ENCODE measurements around the gene FGF2.
A peak's percentile ranks its signal among the peaks of the same experiment; 100 is the strongest.
"Not testable (repeated sequence)": the region's sequence is repeated elsewhere in the genome, so short reads cannot be mapped to it uniquely, and the experiment has no call there.

Gene FGF2

DNA sequence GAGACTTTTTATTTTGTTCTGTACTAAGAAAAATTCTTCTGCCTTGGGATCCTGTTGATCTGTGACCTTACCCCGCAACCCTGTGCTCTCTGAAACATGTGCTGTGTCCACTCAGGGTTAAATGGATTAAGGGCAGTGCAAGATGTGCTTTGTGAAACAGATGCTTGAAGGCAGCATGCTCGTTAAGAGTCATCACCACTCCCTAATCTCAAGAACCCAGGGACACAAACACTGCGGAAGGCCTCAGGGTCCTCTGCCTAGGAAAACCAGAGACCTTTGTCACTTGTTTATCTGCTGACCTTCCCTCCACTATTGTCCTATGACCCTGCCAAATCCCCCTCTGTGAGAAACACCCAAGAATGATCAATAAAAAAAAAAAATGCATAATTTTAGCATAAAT, 13.8 kb upstream of the FGF2 start:
- not testable (repeated sequence) for DNase-seq (ENCODE audit: low read depth)

DNA sequence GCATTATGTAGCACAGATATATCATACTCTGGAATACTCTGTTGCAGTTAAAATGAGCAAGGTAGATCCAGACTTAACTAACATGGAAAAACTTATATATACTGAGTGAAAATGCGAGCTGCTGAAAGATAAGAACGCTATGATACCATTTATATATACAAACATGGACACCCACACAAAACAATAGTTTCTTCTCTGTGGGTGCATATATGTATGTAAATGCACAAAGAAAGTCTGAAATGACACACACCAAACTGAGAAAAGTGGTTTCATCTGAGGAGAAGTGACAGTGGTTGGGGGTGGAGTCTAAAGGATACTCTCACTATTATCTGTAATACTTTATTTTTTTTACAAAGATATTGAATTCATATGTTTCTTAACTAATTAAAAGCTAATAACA, 12.2 kb upstream of the FGF2 start:
- no peak for DNase-seq (ENCODE audit: low read depth)

- no peak for DNase-seq (ENCODE audit: low read depth)
Observed at GRCh38 chr4:122815248-122815647, 11.4 kb upstream of the FGF2 start.

- no peak for DNase-seq (ENCODE audit: low read depth)
Observed at GRCh38 chr4:122816476-122816875, 10.2 kb upstream of the FGF2 start.

DNA sequence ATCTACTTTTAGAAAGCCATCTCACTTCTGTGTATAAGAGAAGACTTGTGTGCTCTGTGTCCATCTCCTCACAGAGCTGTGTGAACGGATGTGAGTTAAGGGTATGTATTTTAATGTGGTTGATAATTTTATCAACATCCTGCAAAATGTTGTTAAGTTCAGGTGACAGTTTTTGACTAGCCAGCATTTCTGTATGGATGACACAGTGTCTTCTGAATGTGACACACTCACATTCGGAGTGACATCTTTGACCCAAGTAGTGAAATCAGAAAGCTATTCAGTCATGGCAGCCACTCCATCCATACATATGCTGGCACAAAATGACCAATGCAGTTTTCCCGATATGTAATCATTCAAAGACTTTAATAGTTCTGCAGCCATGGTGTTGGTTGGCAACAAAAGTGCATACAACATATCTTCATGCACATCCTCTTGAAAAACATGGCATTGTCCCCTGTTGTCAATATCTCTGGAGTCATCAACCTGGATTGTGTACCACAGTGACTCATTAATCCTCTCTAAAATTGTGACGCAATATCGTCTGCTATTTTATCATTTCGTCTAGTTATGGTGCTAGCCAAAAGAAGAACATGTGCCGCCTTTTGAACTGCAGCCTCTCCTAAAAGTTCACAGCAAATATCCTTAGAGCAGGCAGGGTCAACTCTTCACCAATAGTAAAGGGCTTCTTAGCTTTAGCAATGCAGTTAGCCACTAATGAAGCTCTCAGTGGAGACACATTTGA, 6.8 kb upstream of the FGF2 start:
- peak; percentile 62 for DNase-seq (ENCODE audit: low read depth)

DNA sequence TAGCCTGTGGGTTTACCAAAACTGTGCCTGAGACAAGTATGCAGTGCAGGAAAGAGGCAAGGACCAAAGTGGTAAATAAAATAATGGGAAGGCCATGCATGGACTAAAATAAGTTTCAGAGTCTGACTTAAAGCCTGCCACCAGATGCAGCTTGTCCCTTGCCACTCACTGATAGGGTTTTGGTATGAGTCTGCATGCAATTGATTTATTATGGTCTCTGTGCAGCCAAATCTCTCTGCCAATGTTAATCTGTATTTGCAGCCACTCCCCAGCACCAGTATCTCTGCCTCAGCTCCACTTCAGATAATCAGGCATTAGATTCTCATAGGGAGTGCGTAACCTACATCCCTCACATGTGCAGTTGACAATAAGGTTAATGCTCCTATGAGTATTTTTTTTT, 5.5 kb upstream of the FGF2 start:
- no peak for DNase-seq (ENCODE audit: low read depth)

DNA sequence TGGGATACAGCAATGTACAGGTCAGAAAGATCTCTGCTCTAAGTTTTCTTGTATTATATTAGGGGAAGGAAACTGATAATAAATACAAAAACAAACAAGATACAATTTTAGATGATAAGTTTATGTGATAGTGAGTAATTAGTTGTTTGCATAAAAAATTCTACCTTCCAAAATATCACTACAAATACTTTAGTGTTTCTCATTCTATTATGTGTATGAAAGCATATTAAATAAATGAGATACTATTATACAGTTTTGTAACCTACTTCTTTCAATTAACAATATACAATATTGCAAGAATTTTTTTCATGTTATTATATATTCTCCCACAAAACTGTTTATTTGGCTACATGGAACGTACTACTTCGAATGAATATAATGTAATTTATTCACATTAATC, 4.2 kb upstream of the FGF2 start:
- DNase-seq (ENCODE audit: low read depth): no peak

- no peak for DNase-seq (ENCODE audit: low read depth)
Observed at GRCh38 chr4:122823476-122823875, 3.2 kb upstream of the FGF2 start.

DNA sequence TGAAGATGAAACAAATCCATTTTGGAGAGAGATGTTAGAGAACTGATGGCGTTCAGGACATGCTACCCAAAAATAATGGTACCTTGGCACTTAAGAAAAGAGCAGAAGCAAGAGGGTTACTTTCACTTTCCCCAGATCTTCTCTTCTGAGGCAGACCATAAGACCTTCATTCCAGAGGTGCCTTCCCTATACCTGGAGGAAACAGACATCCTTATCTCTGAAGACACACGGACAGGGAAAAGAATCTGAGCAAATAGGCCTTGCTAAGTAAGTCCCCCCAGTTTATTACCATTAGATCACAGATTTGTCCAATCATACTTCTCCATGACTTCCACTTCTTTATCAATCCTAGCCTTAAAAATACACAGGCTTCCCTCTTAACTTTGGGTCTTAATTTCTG, 2.0 kb upstream of the FGF2 start:
- DNase-seq (ENCODE audit: low read depth): no peak

GRCh38 chr4:122826079-122826527, 528 bp upstream of the FGF2 start:
- DNase-seq (ENCODE audit: low read depth): no peak

DNA sequence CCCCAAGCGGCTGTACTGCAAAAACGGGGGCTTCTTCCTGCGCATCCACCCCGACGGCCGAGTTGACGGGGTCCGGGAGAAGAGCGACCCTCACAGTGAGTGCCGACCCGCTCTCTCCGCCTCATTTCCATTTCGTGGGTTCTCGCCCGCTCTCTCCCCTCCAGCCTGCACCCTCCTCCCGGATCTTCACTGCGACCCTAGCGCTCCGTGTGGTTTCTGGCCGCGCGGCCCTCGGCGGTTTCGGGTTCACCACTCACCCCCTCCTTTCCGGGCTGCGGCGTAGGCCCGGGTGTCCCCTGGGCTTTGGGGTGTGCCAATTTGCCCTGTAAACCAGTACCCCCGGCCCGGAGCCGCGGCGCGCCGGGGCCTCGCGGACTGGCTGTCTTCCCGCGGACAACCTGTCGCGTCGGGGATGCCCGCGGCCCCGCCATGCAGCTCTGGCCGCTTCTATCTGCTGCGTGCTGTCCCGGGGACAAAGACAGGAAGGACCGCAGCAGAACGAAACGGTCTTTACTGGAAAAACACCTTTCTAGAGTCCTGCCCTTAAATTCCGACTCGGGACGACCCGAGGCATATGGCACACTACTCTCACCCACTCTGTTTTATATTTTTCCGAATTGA, 737 bp downstream of the FGF2 start:
- peak; percentile 51 for DNase-seq (ENCODE audit: low read depth)

GRCh38 chr4:122827879-122828601, 1.4 kb downstream of the FGF2 start:
- DNase-seq (ENCODE audit: low read depth): peak; percentile 61

GRCh38 chr4:122830426-122831095, 3.9 kb downstream of the FGF2 start:
- peak; percentile 35 for DNase-seq (ENCODE audit: low read depth)

- DNase-seq (ENCODE audit: low read depth): peak; percentile 43
Observed at GRCh38 chr4:122831515-122832196, 5.0 kb downstream of the FGF2 start.

DNA sequence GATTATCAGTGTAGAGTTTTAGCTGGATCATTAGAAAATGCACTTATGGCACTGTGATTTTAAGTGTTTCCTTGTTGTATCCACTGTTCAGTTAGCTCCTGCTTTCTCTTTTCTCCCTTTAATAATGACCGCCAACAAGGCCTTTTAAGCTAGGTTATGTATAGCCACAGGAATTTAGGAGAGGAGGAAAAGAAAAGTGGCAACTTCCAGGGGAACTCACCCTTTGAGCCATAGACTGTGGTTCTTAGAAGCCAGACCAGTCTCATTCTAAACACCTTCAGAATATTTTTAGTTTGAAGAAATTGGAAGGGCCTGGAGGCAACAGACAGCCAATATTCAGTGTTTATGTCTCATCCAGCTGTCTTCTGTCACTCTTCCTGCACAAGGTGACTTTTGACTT, 6.1 kb downstream of the FGF2 start:
- DNase-seq (ENCODE audit: low read depth): peak; percentile 51

DNA sequence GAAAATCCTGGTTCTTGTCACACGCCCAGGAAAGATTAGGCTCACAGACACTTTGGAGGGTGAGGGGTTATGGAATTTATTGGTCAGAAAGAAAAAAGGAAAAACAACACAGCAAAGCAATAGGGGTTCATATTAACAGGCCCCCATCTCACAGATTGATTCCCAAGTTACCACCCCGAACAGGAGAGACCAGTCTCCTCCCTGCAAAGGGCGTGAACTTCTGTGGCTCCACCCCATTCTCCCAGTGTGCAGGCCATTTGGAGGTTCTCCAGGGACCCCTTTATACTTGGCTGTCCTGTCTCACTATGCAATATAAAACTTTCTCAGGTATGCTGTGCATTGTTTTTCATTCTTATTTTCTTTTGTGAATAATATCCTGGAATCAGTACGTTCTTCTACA, 7.4 kb downstream of the FGF2 start:
- no peak for DNase-seq (ENCODE audit: low read depth)

GRCh38 chr4:122836941-122837340, 10.3 kb downstream of the FGF2 start:
- peak; percentile 44 for DNase-seq (ENCODE audit: low read depth)

DNA sequence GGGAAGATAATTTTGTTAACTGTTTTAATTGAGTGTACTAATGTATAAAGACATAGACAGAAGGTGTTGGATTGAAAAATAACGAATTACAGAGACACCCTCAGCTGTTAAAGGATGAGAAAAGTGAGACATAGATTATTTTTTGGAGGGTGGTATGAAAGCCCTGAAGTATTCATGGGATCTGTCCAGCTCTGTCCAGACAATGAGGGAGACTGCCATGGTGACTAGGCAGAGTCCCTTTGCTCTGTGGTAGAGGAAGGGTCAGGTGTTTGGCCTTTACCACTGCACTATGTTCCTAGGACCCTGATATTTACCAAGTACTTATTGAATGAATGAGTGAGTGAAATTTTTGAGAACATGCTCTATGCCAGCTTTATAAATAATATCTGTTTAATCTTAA, 11.4 kb downstream of the FGF2 start:
- DNase-seq (ENCODE audit: low read depth): no peak

DNA sequence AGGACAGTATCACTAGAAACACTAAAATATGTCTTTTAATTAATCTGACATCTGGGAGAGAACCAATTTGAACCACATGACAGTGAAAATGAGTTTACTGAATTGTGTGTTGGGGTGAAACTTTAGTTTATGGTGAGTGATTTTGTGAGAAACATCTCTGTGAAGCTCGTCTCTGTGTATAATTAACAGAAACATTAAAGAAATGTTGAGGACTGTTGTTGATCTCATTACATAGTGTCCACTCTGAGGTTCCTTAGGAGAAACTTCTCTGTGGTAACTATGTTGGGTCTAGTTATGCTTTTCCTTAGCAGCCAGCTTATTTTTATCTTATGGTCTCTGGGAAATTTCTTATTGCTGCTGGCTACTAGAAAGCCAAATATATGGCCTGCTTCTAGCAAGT, 15.8 kb downstream of the FGF2 start:
- DNase-seq (ENCODE audit: low read depth): no peak

GRCh38 chr4:122842984-122843531, 16.4 kb downstream of the FGF2 start:
- peak; percentile 66 for DNase-seq (ENCODE audit: low read depth)

DNA sequence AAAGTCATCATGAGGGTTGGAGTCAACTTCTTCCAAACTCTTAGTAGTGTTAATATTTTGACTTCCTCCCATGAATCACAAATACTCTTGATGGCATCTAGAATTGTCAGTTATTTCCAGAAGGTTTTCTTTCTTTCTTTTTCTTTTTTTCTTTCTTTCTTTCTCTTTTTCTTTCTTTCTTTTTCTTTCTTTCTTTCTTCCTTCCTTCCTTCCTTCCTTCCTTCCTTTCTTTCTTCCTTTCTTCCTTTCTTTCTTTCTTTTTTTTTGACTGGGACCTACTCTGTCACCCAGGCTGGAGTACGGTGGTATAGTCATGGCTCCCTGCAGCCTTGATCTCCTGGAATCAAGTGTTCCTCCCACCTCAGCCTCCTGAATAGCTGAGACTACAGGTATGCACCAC, 17.8 kb downstream of the FGF2 start:
- not testable (repeated sequence) for DNase-seq (ENCODE audit: low read depth)

DNA sequence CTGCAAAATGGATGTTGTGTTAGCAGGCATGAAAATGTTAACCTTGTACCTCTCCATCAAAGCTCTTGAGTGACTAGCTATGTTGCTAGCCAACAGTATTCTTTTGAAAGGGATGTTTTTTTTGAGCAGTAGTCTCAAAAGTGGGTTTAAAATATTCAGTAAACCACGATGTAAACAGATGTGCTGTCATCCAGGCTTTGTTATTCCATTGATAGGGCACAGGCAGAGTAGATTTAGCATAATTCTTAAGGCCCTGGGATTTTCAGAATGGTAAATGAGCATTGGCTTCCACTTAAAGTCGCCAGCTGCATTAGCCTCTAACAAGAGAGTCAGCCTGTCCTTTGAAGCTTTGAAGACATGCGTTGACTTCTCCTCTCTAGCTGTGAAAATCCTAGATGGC, 18.4 kb downstream of the FGF2 start:
- DNase-seq (ENCODE audit: low read depth): no peak

Measured in EH (cell line).